H1 (cell line): ENCODE measurements around the gene RTN4RL1. TPM values are rescaled to one million over a fixed set of nuclear protein-coding genes. Genes with fewer than 3 reads are reported as not detected.

ENCODE experiments used
- BACH1 ChIP-seq: IDR thresholded peaks from 2 replicates; pipeline ENCODE4 v1.6.1; 2012; ENCODE audit warnings: low read length, improper control_type of control experiment
- polyA plus RNA-seq, 7 experiments: library from polyadenylated mRNA; depleted of rRNA in 3 of 7; stranded (reverse) in 5 of 7; unstranded in 2 of 7; fragments of >200 nt in 5 of 7; fragments of 200-250 nt in 2 of 7; gene quantifications; 1 replicate in 5 of 7; 2 replicates in 1 of 7; 4 replicates in 1 of 7; pipeline versions ENCODE4 v1.2.1 to v1.2.3, GENCODE V29; 2011 to 2013; ENCODE audit warnings: missing spikeins in 2 of 7, mixed read lengths in 2 of 7
- total RNA-seq: library from RNA; stranded (reverse); fragmentation: NEBNext Ultra II Directional; extraction: Animal tissue kit (Norgen Biotek cat#: 25700); gene quantifications from 2 replicates; pipeline ENCODE4 v1.2.1, GENCODE V29; 2021
- TF ChIP-seq, protein P1 (sequence below): fragments of 300-600 bp; sonication (generic); IDR thresholded peaks from 2 replicates; pipeline ENCODE4 v1.7.1; 2012; ENCODE audit warnings: low read length, moderate library complexity, mild to moderate bottlenecking, inconsistent platforms; ENCODE audit not compliant: insufficient replicate concordance

The RTN4RL1 gene
- total and polyA plus RNA-seq, 2 of the 8 experiments (the other 6 are each of a cell fraction or from before 2014, with no cell fraction given), result 0.09 TPM; not detected in 1

- TF ChIP-seq, protein P1, sequence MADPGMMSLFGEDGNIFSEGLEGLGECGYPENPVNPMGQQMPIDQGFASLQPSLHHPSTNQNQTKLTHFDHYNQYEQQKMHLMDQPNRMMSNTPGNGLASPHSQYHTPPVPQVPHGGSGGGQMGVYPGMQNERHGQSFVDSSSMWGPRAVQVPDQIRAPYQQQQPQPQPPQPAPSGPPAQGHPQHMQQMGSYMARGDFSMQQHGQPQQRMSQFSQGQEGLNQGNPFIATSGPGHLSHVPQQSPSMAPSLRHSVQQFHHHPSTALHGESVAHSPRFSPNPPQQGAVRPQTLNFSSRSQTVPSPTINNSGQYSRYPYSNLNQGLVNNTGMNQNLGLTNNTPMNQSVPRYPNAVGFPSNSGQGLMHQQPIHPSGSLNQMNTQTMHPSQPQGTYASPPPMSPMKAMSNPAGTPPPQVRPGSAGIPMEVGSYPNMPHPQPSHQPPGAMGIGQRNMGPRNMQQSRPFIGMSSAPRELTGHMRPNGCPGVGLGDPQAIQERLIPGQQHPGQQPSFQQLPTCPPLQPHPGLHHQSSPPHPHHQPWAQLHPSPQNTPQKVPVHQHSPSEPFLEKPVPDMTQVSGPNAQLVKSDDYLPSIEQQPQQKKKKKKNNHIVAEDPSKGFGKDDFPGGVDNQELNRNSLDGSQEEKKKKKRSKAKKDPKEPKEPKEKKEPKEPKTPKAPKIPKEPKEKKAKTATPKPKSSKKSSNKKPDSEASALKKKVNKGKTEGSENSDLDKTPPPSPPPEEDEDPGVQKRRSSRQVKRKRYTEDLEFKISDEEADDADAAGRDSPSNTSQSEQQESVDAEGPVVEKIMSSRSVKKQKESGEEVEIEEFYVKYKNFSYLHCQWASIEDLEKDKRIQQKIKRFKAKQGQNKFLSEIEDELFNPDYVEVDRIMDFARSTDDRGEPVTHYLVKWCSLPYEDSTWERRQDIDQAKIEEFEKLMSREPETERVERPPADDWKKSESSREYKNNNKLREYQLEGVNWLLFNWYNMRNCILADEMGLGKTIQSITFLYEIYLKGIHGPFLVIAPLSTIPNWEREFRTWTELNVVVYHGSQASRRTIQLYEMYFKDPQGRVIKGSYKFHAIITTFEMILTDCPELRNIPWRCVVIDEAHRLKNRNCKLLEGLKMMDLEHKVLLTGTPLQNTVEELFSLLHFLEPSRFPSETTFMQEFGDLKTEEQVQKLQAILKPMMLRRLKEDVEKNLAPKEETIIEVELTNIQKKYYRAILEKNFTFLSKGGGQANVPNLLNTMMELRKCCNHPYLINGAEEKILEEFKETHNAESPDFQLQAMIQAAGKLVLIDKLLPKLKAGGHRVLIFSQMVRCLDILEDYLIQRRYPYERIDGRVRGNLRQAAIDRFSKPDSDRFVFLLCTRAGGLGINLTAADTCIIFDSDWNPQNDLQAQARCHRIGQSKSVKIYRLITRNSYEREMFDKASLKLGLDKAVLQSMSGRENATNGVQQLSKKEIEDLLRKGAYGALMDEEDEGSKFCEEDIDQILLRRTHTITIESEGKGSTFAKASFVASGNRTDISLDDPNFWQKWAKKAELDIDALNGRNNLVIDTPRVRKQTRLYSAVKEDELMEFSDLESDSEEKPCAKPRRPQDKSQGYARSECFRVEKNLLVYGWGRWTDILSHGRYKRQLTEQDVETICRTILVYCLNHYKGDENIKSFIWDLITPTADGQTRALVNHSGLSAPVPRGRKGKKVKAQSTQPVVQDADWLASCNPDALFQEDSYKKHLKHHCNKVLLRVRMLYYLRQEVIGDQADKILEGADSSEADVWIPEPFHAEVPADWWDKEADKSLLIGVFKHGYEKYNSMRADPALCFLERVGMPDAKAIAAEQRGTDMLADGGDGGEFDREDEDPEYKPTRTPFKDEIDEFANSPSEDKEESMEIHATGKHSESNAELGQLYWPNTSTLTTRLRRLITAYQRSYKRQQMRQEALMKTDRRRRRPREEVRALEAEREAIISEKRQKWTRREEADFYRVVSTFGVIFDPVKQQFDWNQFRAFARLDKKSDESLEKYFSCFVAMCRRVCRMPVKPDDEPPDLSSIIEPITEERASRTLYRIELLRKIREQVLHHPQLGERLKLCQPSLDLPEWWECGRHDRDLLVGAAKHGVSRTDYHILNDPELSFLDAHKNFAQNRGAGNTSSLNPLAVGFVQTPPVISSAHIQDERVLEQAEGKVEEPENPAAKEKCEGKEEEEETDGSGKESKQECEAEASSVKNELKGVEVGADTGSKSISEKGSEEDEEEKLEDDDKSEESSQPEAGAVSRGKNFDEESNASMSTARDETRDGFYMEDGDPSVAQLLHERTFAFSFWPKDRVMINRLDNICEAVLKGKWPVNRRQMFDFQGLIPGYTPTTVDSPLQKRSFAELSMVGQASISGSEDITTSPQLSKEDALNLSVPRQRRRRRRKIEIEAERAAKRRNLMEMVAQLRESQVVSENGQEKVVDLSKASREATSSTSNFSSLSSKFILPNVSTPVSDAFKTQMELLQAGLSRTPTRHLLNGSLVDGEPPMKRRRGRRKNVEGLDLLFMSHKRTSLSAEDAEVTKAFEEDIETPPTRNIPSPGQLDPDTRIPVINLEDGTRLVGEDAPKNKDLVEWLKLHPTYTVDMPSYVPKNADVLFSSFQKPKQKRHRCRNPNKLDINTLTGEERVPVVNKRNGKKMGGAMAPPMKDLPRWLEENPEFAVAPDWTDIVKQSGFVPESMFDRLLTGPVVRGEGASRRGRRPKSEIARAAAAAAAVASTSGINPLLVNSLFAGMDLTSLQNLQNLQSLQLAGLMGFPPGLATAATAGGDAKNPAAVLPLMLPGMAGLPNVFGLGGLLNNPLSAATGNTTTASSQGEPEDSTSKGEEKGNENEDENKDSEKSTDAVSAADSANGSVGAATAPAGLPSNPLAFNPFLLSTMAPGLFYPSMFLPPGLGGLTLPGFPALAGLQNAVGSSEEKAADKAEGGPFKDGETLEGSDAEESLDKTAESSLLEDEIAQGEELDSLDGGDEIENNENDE, result no peak
- no peak for TF ChIP-seq BACH1
- TF ChIP-seq, all 59 proteins: peak for 0
These were observed 30.4 kb downstream of the RTN4RL1 start (continued) for GRCh38 chr17:1994707-1995106.
